Stimulated activated naive CD8-positive, alpha-beta T cell treated with anti-CD3 and anti-CD28 coated beads, Interleukin-15, amount 100 ng/mL, for 72 hours (primary cell): Measurements from ENCODE around the gene DOCK2.
A peak's percentile ranks its signal among the peaks of the same experiment; 100 is the strongest.

Experiments
- ATAC-seq: fragments of 150-1000 bp; cut with Tn5 transposase; 2 replicates; pipeline ENCODE4 v1.10.0; 2021; ENCODE audit warnings: mild to moderate bottlenecking, moderate library complexity
- DNase-seq, 2 donors: peaks; one replicate each; pipeline ENCODE4 v3.0.0; 2021 to 2022
- H3K27ac Mint-ChIP-seq, 2 donors: one replicate each; pipeline ENCODE4 v1.8.0; 2022; ENCODE audit warnings: mild to moderate bottlenecking in 2 of 2, mixed read lengths in 2 of 2, moderate library complexity in 2 of 2
- H3K27me3 Mint-ChIP-seq: one replicate; pipeline ENCODE4 v1.8.0; 2022; ENCODE audit warnings: mixed read lengths
- H3K4me1 Mint-ChIP-seq: one replicate; pipeline ENCODE4 v1.8.0; 2022; ENCODE audit warnings: mild to moderate bottlenecking, mixed read lengths
- H3K4me3 Mint-ChIP-seq, 2 donors: one replicate each; pipeline ENCODE4 v1.8.0; 2022; ENCODE audit warnings: mild to moderate bottlenecking in 2 of 2, mixed read lengths in 2 of 2, moderate library complexity in 1 of 2
- H3K9me3 Mint-ChIP-seq, 2 donors: one replicate each; pipeline ENCODE4 v1.8.0; 2022; ENCODE audit warnings: mixed read lengths in 2 of 2

Gene DOCK2

DNA sequence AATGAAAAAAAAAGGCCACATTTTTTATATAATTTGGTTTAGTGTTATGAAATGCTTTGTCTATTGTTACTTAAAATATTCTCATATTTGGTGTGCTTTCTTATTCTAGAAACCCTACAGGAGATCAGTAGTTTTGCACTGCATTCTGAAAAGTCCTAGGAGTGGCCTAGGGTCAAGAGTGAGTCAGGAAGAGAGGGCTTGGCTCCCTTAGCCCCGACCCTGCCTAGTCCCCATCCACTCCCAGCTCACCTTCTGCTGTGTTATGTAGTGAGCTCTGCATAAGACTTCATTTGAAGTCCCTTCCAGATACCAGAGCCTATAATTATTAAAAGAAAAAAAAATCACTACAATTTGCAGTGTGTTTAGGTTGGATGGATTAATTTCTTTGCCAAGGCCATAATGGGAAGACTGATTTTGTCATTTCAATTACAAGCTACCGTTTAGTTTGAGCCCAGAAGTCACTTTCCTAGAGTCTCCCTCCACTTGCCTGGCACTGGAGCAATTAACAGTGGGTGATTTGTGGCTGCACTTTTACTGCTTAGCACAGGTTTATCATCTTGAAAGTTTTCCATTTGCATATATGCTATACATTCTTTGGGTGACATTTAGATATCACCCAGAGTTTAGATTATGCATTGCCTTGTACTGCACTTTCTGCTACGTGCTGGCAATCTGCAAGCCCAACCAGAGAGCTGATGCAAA lies 199.9 kb downstream of the DOCK2 start:
- DNase-seq = no peak
- Mint-ChIP-seq H3K4me1 (peaks cover 23% of the 10 kb centered on the region), H3K27ac (peak overlapping the region in 1 of 2 donors; percentile 36), H3K9me3 (no peaks in the 10 kb centered on the region), H3K4me3 (no peak overlapping the region), H3K27me3 (no peaks in the 10 kb centered on the region)
- no peak for ATAC-seq

DNA sequence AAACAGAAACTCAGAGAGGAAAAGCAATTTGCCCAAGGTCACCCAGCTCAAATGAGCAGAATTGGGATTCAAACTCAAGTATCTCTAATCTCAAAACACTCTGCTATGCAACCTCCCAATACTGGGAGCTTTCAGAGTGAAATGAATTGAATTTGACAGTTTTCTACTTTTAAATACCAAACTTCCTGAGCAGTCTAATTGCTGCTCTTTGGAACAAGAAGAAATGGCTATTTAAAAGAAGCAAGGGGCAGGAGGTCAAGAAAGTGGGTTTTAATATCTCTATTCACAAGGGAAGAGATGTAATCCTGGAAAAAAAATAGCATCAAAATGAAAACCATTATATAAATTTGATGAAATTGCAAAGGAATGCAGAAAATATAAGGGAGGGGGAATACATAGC lies 200.6 kb downstream of the DOCK2 start:
- H3K27ac Mint-ChIP-seq = no peak overlapping the region

DNA sequence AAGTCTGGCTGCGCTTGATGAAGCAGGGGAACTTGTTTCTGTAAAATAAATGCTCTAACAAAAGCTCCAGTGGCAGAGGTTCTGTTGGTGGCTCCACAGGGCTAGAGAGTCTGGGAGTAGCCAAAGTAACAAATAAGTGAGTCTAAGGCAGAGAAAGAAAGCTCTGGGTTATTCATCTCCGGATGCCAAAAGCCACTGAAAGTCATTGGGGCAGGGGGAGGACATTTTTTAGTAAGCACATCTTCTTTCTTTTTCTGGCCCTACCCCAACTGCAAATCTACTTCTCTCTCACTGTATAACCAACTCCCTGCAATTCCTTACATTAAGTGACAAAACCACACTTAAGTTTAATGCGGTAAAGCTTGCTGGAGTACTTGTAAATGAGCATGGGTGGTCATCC lies 201.6 kb downstream of the DOCK2 start:
- Mint-ChIP-seq H3K9me3 (no peaks in the 10 kb centered on the region), H3K4me3 (no peak overlapping the region), H3K4me1 (peaks cover 8% of the 10 kb centered on the region), H3K27ac (no peak overlapping the region), H3K27me3 (no peaks in the 10 kb centered on the region)
- DNase-seq (no peak), ATAC-seq (peak; percentile 74)

More for the DNA sequence above, 200.6 kb downstream of the DOCK2 start:
- Mint-ChIP-seq H3K4me3 (no peak overlapping the region), H3K4me1 (peaks cover 16% of the 10 kb centered on the region), H3K9me3 (no peaks in the 10 kb centered on the region), H3K27me3 (no peaks in the 10 kb centered on the region)
- no peak for ATAC-seq
- DNase-seq = no peak

DNA sequence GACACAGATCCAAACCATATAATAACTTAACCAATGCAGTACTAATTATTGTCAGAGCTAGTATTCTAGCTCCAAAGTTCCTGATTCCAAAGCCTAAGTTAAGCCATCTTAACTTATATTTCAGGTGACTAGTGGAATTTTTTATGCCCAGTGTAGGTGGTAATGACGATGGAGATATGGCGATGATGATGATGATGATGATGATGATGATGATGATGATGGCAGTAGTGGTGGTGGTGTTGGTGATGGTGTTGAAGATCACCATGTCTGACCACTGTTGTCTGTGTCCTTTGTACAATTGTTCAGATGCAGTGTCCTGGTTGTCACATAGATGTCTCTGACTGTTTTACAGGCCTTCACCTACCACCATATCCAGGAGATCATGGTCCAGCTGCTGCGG lies 203.3 kb downstream of the DOCK2 start:
- no peak for DNase-seq
- Mint-ChIP-seq H3K27me3 (no peaks in the 10 kb centered on the region), H3K27ac (no peak overlapping the region), H3K4me3 (no peak overlapping the region), H3K4me1 (peaks cover 18% of the 10 kb centered on the region), H3K9me3 (no peaks in the 10 kb centered on the region)
- no peak for ATAC-seq

DNA sequence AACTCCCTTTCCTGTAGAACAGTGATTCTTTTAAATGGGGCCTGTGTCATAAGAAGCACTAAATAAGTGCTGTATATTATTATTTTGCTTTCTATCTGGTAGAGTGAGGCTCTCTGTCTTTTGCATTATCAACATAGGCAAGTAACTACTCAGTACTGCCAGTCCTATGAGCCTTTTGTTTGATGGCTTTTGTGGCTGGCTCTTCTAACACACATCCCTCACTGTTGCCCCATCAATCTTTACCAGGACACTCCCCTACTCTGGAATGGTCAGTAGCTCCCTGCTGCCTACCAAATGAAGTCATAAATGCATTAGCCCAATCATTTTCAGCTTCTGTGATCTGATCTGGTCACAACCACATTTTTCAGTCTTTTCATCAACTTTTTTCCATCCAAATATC lies 205.6 kb downstream of the DOCK2 start:
- no peak for DNase-seq
- ATAC-seq = no peak
- Mint-ChIP-seq H3K27me3 (no peaks in the 10 kb centered on the region), H3K4me1 (peaks cover 20% of the 10 kb centered on the region), H3K4me3 (no peak overlapping the region), H3K9me3 (no peaks in the 10 kb centered on the region), H3K27ac (no peak overlapping the region)

DNA sequence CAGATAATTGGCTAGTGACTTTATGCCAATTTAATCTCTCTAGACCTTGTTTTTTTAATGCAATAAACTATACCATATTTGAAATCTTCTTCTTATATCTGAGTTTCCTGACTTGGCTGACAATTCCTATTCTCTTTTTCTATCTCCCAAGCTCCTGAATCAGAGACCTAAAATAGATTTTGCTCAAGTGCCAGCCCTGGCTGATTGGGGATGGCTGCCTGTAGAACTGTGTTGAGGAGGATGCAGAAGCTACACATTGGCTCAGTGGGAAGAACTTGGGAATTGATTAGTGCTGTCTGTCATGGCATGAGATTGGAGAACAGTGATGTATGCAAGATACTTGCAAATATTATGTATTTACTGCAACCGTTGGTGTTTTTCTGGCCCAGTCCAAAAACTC lies 210.4 kb downstream of the DOCK2 start:
- no peaks in the 10 kb centered on the region for H3K27me3 Mint-ChIP-seq
- no peak for ATAC-seq
- H3K4me1 Mint-ChIP-seq = peaks cover 14% of the 10 kb centered on the region
- no peak overlapping the region for H3K4me3 Mint-ChIP-seq
- H3K27ac Mint-ChIP-seq = no peak overlapping the region
- DNase-seq = no peak
- H3K9me3 Mint-ChIP-seq = peaks cover 23 to 32% of the 10 kb centered on the region in 2 donors

DNA sequence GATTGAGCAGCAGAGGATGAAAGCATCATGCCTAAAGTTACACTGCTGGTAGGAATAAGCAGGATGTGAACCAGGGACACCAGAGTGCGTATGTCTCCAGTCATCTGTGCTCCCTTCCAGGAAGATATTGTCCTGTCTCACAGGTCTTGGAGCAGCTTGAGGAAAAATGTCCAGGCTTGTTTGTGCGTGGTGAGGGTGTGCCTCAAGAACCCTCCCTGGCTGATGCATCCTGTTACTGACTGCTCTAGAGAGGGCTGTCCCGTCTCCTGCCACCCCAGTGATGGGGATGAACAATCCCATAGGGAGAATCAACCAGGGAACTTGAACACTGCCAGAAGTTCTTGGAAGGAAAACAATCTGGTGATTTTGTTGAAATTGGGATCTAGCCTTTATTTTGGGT lies 211.2 kb downstream of the DOCK2 start:
- Mint-ChIP-seq H3K9me3 (peaks cover 27 to 39% of the 10 kb centered on the region in 2 donors), H3K27me3 (no peaks in the 10 kb centered on the region), H3K27ac (no peak overlapping the region), H3K4me3 (no peak overlapping the region), H3K4me1 (peaks cover 22% of the 10 kb centered on the region)
- DNase-seq (no peak), ATAC-seq (no peak)

DNA sequence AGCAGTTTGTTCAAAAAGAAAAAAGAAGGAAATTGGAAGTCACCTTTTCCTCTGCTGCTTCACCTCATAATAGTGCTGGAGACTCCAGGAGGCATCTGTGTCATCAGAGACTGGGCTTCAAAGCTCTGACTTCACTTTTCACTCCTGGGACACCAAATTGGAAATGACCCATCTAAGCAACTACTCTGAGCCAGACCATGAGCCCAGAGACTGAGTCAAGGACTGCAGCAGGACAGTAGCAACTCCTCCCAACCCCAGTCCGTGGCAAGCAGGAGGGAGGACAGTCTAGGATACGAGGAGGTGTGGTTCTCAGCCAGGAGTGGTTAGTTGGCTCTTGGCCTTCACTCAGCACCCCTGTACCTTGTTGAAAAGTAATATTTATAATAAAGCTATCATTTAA lies 211.7 kb downstream of the DOCK2 start:
- DNase-seq (no peak), ATAC-seq (no peak)
- H3K4me1 Mint-ChIP-seq = peaks cover 23% of the 10 kb centered on the region
- H3K27ac Mint-ChIP-seq = peak overlapping the region in 1 of 2 donors; percentile 13
- H3K4me3 Mint-ChIP-seq = no peak overlapping the region
- H3K27me3 Mint-ChIP-seq = no peaks in the 10 kb centered on the region
- peaks cover 27 to 40% of the 10 kb centered on the region in 2 donors for H3K9me3 Mint-ChIP-seq

DNA sequence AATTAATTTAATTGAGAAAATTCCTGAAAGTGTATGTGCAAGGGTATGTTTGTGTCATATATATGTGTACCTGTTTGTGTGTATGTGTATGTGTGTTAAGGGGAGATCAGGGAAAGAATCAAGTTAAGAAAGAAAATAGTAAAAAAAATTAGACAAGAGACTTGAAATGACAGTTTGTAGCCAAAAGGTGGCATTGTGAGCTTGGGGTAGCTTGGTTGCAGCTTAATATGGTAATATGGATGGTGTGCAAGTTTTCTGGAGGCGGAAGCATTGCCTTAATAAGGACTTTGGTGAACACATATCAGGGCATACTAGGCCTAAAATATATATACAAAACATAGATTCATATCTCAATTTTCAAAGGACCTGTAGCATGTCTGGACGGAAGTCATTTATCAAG lies 213.3 kb downstream of the DOCK2 start:
- Mint-ChIP-seq H3K4me3 (no peak overlapping the region), H3K27ac (no peak overlapping the region), H3K9me3 (peaks cover 28 to 46% of the 10 kb centered on the region in 2 donors), H3K27me3 (no peaks in the 10 kb centered on the region), H3K4me1 (peaks cover 15% of the 10 kb centered on the region)
- DNase-seq (no peak), ATAC-seq (no peak)

DNA sequence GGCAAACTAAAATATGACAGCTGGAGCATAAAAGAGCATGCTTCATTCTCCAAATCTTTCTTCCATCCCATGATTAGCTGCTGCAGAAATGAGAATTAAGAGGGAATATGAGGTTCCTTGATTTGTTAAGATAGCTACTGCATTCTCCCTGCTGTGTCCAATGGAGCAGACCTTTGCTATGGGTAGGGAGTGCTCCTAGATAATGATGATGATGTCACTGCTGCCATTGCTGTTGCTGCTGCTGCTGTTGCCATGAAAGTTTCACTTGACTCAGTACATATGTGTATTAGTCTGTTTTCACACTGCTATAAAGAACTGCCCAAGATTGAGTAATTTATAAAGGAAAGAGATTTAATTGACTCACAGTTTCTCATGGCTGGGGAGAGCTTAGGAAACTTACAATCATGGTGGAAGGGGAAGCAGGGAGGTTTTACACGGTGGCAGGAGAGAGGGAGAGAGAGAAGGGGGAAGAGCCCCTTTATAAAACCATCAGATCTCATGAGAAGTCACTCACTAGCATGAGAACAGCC lies 214.3 kb downstream of the DOCK2 start:
- H3K4me3 Mint-ChIP-seq = no peak overlapping the region
- no peak for DNase-seq
- no peaks in the 10 kb centered on the region for H3K27me3 Mint-ChIP-seq
- peaks cover 18% of the 10 kb centered on the region for H3K4me1 Mint-ChIP-seq
- ATAC-seq = no peak
- peak overlapping the region in 1 of 2 donors; percentile 48 for H3K27ac Mint-ChIP-seq
- peaks cover 32 to 50% of the 10 kb centered on the region in 2 donors for H3K9me3 Mint-ChIP-seq

DNA sequence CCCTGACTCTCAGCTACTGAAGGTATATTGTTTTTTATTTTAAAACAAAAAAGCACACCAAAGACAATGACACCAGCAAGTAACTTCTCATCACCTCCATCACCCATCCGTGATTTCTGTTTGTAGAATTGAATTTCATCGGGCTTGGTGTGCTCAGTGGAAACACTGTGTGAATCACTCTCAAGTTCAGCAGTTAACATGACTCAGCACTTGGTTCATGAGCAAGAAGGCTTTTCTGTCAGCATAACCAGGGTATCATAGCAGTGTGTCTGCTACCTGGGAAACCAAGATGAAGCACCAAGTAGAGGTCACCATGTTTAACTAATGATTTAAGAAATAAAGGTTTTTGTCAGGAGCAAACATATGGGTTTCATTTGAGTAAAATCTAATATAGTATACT lies 219.5 kb downstream of the DOCK2 start:
- DNase-seq = no peak
- H3K27ac Mint-ChIP-seq = no peak overlapping the region
- peaks cover 35% of the 10 kb centered on the region for H3K4me1 Mint-ChIP-seq
- peak; percentile 57 for ATAC-seq
- no peak overlapping the region for H3K4me3 Mint-ChIP-seq
- H3K9me3 Mint-ChIP-seq = peaks cover 14 to 28% of the 10 kb centered on the region in 2 donors
- no peaks in the 10 kb centered on the region for H3K27me3 Mint-ChIP-seq

DNA sequence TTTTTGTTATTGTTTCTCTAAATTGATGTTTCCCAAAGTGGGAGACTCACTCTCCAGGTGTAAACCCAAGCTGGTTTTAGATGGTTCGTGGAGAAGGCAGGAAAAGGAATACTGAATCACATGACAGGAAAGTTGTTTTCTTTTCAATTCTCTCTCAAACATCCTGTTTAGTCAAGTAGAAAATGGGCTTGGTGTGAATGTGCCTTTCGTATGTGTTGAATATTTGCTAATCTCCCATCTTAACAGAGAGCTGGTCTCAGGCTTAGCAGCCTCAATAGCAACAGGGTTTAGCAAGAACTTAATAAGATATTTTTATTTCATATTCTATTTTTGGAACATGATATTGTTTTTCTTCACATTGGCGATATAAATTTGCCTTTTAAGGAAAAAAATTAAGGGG lies 223.5 kb downstream of the DOCK2 start:
- Mint-ChIP-seq H3K9me3 (peaks cover 2% of the 10 kb centered on the region in 2 donors), H3K4me1 (peaks cover 25% of the 10 kb centered on the region), H3K27ac (no peak overlapping the region), H3K4me3 (no peak overlapping the region), H3K27me3 (no peaks in the 10 kb centered on the region)
- DNase-seq = no peak
- no peak for ATAC-seq

DNA sequence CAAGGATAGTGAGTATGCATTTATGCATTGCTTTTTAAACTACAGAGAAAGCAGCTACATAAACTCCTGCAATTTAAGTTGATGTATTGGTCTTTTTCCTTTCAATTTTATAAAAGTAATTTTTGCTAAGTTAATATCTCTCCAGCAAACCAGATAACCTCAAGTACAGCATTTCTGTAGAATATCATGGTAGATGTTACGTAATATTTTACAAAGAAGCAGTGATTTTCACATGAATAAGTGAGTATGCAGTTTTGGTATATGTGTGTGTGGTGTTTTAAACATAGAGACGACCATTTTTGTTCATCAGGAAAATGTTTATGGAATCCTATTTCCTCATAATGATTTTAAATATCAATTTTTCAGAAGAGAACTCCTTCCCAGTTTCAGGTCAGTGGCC lies 224.4 kb downstream of the DOCK2 start:
- ATAC-seq (no peak), DNase-seq (no peak)
- Mint-ChIP-seq H3K9me3 (no peaks in the 10 kb centered on the region), H3K4me1 (peaks cover 30% of the 10 kb centered on the region), H3K27me3 (no peaks in the 10 kb centered on the region), H3K27ac (no peak overlapping the region), H3K4me3 (no peak overlapping the region)

DNA sequence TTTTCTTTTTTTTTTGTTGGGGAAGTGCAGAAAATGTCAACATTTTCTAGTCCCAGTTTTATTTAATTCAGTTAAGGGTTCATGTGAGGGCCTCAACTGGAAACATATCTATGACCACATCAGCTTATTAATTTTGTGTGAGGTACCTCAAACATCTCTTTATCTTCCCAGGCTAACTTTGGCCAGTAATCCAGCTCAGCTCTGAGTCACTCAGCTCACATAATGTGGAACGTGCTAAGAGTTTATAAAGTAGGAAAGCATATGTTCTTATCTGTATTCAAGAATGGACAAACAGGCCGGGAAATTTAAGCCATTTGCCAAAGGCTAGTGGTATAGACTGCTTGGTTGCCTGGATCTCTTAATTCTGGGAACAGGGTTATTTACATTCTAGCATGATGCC lies 224.9 kb downstream of the DOCK2 start:
- ATAC-seq (no peak), DNase-seq (no peak)
- Mint-ChIP-seq H3K27ac (no peak overlapping the region), H3K9me3 (no peaks in the 10 kb centered on the region), H3K4me3 (no peak overlapping the region), H3K27me3 (no peaks in the 10 kb centered on the region), H3K4me1 (peaks cover 30% of the 10 kb centered on the region)

DNA sequence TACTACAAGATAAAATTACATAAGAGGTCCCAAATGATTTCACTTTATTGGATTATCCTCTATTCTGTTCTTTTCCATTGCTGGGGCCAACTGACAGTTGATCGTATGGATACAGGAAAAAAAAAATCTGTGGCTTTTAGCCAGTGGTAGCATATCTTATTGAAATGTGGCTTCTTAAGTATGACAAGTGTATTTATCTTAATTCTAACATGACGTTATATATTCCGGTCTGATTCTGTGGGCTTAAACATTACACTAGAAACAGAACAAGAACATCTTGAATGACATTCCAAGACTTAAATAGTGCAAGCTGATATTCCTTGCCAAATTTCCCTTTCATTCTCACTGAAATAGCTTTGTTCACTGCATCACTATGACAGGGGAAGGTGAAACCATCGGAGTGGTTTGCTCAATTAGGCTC lies 225.3 kb downstream of the DOCK2 start:
- no peak overlapping the region for H3K27ac Mint-ChIP-seq
- DNase-seq (no peak), ATAC-seq (no peak)
- peaks cover 30% of the 10 kb centered on the region for H3K4me1 Mint-ChIP-seq
- no peaks in the 10 kb centered on the region for H3K27me3 Mint-ChIP-seq
- no peaks in the 10 kb centered on the region for H3K9me3 Mint-ChIP-seq
- H3K4me3 Mint-ChIP-seq = no peak overlapping the region

DNA sequence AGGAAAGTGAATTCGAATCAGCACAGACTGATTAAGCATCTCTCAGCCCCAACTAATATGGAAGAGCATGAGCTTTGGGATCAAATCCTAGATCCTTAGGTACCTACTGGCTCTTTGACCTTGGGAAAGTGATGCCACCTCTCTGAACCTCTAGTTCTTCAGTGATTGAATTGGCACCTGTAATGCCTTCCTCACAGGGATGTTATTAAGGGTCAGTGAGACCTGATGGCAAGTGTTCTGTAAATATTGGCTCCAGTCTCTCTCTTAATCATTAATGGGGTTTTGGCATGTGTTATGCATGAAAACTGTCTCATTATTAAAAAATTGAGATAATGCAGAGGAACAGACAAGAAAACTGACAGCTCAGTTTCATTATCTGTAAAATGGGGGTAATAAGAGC lies 227.4 kb downstream of the DOCK2 start:
- Mint-ChIP-seq H3K9me3 (no peaks in the 10 kb centered on the region), H3K4me1 (peaks cover 22% of the 10 kb centered on the region), H3K27me3 (no peaks in the 10 kb centered on the region), H3K27ac (peak overlapping the region in 1 of 2 donors; percentile 49), H3K4me3 (no peak overlapping the region)
- DNase-seq = no peak
- ATAC-seq = no peak

DNA sequence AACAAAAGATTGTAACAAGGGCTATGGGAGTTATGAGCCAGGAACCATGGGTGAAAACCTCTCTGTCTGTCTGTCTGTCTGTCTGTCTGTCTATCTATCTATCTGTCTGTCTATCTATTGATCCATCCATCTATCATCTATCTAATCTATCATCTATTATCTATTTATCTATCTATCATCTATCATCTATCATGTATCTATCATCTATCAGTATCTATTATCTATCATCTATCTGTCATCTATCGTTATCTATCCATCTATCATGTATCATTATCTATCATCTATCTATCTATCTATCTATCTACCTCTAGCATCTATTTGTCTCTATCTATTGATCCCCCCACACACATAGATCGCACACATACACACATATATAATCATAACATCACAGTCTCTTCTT lies 230.3 kb downstream of the DOCK2 start:
- Mint-ChIP-seq H3K27ac (no peak overlapping the region), H3K4me1 (peaks cover 18% of the 10 kb centered on the region), H3K27me3 (no peaks in the 10 kb centered on the region), H3K4me3 (no peak overlapping the region), H3K9me3 (no peaks in the 10 kb centered on the region)
- ATAC-seq = no peak
- no peak for DNase-seq
